A673 (cell line): ENCODE results near the gene MIEF1.

ENCODE experiments used
- EZH2 ChIP-seq: fragments of 200-600 bp; sonication (generic); IDR thresholded peaks from 2 replicates; pipeline ENCODE4 v1.6.1; 2017; ENCODE audit warnings: borderline replicate concordance, low read depth, mild to moderate bottlenecking, mixed read lengths, antibody characterized with exemption, low read length; ENCODE audit not compliant: poor library complexity, severe bottlenecking
- TF ChIP-seq, protein P1 (sequence below): fragments of 300-800, 200-600 bp; sonication (generic); conservative IDR thresholded peaks from 2 replicates; pipeline ENCODE4 v1.5.1; 2017; ENCODE audit warnings: low read depth, mild to moderate bottlenecking, antibody characterized with exemption, low read length, moderate library complexity, mixed read lengths

DNA sequence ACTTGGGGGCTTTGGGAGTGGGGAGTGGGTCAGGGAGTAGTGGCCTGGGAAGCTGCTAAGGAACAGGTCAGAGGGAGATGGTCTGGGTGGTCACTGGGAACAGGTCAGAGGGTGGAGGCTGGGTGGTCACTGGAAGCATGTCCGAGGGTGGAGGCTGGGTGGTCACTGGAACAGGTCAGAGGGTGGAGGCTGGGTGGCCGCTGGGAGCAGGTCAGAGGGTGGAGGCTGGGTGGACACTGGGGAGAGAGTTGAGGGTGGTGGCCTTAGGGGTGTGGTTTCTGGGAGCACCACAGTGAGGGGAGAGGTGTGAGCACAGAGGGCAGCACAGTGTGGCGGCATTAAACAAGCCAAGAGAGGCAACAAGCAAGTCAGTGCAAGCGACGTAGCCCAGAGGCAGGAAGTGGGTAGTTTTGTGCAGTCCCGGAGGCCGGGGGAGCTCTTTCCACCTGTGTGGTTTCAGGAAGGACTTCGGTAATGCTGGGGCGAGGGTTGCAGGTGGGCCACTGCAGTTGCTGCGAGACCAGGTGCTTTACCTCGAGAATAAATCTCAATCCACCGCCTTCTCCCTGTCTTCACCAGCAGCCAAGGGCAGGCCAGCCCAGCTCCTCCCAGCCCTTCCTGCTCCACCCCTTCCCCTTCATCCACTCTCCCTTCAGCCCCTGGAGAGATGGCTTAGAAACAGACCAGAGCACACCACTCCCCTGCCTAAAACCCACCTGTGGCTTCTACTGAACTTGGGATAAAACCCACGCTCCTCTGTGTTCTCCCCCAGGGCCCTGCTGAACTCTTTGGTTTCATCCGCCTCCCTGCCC lies 65.3 kb downstream of the MIEF1 start:
- TF ChIP-seq, protein P1, sequence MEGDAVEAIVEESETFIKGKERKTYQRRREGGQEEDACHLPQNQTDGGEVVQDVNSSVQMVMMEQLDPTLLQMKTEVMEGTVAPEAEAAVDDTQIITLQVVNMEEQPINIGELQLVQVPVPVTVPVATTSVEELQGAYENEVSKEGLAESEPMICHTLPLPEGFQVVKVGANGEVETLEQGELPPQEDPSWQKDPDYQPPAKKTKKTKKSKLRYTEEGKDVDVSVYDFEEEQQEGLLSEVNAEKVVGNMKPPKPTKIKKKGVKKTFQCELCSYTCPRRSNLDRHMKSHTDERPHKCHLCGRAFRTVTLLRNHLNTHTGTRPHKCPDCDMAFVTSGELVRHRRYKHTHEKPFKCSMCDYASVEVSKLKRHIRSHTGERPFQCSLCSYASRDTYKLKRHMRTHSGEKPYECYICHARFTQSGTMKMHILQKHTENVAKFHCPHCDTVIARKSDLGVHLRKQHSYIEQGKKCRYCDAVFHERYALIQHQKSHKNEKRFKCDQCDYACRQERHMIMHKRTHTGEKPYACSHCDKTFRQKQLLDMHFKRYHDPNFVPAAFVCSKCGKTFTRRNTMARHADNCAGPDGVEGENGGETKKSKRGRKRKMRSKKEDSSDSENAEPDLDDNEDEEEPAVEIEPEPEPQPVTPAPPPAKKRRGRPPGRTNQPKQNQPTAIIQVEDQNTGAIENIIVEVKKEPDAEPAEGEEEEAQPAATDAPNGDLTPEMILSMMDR, result no peak
- TF ChIP-seq EZH2, result no peak
